GM12873 (cell line): ENCODE results near the gene KAT14.

Experiments
- CTCF ChIP-seq: IDR thresholded peaks from 2 replicates; pipeline ENCODE4 v1.5.1; 2012; ENCODE audit warnings: low read depth, mild to moderate bottlenecking, moderate library complexity, low read length, control low read depth; ENCODE audit not compliant: insufficient read depth; ENCODE audit errors: missing control alignments

KAT14 gene

DNA sequence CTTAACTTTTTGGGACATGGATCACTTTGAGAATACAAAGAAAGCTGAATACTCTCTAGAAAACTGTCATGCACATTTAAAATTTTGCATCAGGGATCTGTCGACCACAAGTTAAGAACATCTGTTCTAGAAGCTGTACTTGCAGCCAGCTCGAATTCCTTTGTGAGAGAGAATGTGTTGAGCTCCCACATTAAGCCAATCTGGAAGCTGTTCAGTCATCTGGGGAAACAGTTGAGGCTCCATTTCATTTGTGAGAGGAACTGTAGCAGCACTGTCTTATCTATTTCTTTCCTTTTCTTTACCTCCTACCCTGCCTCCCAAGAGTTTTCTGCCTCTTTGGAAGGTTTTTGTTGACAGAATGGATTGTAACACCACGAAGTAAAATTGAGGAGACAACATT is 50.8 kb downstream of the KAT14 start:
- TF ChIP-seq CTCF = no peak

GRCh38 chr20:18190338-18191233 is 52.9 kb downstream of the KAT14 start:
- peak; percentile 23 for TF ChIP-seq CTCF

DNA sequence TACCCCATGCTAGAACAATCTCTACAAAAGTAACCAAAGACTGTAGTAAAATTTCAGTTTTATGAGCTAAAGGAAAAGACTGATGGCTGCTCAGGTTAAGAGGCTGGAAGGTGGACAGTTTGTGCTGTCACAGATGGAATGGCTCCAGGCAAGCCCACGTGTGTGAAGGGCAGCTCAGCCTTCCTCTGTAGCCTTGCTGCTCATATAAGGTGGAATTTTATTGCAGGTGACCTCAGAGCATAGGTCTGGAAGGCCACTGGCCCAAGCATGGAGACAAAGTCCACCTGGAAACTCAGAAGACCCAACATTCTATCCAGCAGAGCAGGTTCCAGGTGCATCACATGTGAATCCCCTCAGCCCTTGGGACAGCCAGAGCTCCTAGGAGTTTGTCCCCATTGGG is 53.6 kb downstream of the KAT14 start:
- no peak for TF ChIP-seq CTCF

GRCh38 chr20:18195931-18196330 is 58.3 kb downstream of the KAT14 start:
- TF ChIP-seq CTCF = no peak

GRCh38 chr20:18197382-18198070 is 59.9 kb downstream of the KAT14 start:
- TF ChIP-seq CTCF = no peak

DNA sequence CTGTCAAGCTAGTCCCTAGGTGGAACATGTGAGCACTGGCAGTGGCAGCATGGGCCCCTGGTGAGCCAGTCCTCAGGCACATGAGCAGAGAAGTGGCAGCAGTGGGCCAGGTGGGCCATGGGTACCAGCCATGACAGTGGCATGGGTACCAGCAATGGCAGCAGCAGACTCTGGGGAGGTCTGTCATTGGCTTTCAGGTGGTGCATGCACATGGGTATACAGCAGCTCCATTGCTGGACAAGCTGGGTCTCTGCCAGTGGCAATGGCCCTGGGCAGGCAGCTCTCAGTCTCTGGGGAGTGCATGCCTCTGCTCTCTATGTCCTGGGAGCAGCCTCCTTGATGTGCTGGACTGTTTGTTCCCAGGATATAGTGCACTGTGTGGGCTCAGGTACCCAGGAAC is 65.3 kb downstream of the KAT14 start:
- TF ChIP-seq CTCF = no peak

DNA sequence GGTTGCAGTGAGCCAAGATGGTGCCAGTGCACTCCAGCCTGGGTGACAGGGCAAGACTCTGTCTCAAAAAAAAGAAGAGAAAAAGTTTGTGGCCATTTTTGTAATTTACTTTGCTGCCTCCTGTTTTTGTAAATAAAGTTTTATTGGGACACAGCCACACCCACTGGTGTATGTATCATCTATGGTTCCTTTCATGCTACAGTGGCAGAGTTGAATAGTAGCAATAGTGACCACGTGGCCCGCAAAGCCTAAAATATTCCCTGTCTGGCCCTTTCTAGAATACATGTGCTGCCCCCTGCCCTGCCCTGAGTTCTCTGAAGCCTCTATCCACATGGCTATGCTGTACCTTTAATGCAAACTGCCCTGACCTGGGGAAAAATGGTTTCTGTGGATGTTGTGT is 75.3 kb downstream of the KAT14 start:
- no peak for TF ChIP-seq CTCF
